Measurements from ENCODE around the gene NECTIN2.

DNA sequence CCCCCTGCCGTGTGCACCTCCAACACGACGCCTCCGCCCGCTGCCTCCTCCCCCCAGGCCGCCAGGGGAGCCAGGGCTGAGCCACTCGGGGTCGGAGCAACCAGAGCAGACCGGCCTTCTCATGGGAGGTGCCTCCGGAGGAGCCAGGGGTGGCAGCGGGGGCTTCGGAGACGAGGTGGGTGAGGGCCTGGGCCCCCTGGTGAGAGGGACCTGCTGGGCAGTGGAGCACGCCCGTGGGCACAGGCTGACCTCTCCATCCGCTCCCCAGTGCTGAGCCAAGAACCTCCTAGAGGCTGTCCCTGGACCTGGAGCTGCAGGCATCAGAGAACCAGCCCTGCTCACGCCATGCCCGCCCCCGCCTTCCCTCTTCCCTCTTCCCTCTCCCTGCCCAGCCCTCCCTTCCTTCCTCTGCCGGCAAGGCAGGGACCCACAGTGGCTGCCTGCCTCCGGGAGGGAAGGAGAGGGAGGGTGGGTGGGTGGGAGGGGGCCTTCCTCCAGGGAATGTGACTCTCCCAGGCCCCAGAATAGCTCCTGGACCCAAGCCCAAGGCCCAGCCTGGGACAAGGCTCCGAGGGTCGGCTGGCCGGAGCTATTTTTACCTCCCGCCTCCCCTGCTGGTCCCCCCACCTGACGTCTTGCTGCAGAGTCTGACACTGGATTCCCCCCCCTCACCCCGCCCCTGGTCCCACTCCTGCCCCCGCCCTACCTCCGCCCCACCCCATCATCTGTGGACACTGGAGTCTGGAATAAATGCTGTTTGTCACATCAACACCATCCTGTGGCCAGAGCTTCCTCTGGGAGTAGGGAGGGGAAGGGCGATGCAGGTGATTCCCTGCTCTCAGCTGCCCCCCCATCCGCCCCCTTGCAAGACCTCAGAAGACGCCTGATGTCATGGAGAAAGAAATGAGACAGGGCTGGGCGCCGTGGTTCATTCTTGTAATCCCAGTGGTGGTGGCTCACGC is 25.2 kb upstream of the NECTIN2 start:
- TF ChIP-seq, protein P1, sequence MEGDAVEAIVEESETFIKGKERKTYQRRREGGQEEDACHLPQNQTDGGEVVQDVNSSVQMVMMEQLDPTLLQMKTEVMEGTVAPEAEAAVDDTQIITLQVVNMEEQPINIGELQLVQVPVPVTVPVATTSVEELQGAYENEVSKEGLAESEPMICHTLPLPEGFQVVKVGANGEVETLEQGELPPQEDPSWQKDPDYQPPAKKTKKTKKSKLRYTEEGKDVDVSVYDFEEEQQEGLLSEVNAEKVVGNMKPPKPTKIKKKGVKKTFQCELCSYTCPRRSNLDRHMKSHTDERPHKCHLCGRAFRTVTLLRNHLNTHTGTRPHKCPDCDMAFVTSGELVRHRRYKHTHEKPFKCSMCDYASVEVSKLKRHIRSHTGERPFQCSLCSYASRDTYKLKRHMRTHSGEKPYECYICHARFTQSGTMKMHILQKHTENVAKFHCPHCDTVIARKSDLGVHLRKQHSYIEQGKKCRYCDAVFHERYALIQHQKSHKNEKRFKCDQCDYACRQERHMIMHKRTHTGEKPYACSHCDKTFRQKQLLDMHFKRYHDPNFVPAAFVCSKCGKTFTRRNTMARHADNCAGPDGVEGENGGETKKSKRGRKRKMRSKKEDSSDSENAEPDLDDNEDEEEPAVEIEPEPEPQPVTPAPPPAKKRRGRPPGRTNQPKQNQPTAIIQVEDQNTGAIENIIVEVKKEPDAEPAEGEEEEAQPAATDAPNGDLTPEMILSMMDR (IDR thresholded peaks at IDR 0.05), result no peak
- TF ChIP-seq POLR2A (IDR thresholded peaks at IDR 0.05) (no peak), EP300 (IDR thresholded peaks at IDR 0.05) (no peak), POLR2AphosphoS5 (IDR thresholded peaks at IDR 0.05) (no peak)

All from stomach (tissue), 4 donors.